GM15510 (cell line): ENCODE results near the gene TRMT112.

Source experiments
- POLR2A ChIP-seq: IDR thresholded peaks from 3 replicates; pipeline ENCODE4 v1.6.1; 2011; ENCODE audit warnings: borderline replicate concordance; ENCODE audit not compliant: insufficient read length; ENCODE audit errors: extremely low read depth

TRMT112 gene

DNA sequence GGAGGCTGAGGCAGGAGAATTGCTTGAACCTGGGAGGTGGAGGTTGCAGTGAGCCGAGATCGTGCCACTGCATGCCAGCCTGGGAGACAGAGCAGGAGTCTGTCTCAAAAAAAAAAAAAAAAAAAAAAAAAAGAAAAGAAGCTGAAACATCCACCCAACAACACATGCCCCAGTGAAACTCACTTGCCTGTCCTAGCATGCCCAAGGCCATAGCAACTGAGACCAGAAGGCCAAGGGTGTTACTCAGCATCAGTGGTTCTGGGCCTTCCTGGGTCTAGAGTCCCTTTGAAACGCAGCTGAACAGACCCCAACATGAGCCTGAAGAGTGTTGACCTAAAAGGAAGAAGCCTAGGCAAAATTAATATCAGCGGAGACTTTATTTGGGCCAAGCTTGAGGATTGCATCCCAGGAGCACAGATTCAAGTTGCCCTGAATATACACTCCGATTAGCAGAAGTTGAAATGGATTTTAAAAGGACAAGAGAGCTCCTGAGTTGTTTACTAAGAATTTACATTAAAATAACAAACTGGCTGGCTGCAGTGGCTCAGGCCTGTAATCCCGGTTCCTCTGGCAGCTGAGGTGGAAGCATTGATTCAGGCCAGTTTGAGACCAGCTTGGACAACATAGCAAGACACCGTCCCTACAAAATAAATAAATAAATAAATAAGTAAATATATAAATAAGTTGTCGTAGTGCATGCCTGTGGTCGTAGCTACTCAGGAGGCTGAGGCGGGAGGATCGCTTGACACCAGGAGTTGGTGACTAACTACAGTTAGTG is 7.5 kb upstream of the TRMT112 start:
- TF ChIP-seq POLR2A, result no peak

DNA sequence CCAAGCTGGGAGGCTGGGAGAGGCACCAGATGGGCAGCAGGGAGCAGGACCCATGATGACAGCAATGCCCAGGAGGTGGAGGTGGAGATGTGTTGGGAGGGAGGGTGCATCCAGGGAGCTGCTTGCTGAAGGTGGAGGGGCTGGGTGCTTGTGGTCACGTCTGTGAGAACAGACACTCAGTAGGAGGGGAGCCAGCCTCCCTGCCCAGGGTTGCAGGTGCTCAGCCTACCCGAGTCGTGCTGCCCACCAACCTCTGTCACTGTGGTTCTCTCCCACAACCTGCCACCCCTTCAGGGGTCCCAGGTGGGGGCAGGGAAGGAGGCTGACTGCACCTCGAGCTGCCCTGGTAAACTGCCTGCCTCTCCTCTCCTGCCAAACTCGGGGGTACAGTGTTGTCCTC is 6.0 kb upstream of the TRMT112 start:
- no peak for TF ChIP-seq POLR2A

DNA sequence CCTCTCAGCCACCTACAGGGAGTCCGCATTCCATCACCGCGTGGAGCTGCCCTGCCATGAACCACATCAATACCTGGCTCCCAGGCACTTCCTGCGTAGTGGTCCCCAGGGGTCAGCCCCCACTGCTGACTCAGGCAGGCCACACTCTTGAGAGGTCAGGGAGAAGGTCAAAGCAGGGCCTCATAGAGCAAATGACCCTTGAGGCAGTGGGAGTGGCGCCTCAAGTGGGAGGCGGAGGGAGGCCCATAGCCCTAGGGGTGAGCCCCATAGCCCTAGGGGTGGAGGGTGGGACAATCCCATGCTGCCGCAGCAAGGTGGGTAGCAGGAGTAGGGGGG is 5.5 kb upstream of the TRMT112 start:
- TF ChIP-seq POLR2A, result no peak

DNA sequence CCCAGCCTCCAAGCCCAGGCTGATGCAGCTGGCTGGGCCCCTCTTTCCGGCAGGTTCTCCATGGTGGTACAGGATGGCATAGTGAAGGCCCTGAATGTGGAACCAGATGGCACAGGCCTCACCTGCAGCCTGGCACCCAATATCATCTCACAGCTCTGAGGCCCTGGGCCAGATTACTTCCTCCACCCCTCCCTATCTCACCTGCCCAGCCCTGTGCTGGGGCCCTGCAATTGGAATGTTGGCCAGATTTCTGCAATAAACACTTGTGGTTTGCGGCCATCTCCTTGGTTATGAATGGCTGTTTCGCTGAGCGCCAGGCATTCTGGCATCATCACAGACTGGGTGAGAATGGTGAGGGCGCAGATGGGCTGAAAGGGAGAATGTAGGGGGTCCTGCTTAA is 4.2 kb upstream of the TRMT112 start:
- TF ChIP-seq POLR2A, result no peak

DNA sequence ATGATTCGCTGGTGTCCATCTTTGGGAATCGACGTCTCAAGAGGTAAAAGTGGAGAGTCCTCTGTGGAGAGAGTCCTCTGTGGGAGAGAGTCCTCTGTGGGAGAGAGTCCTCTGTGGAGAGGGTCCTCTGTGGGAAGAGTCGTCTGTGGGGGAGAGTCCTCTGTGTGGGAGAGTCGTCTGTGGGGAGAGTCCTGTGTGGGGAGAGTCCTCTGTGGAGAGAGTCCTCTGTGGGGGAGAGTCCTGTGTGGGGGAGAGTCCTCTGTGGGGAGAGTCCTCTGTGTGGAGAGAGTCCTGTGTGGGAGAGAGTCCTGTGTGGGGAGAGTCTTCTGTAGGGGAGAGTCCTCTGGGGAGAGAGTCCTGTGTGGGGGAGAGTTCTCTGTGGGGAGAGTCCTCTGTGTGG is 3.7 kb upstream of the TRMT112 start:
- no peak for TF ChIP-seq POLR2A

DNA sequence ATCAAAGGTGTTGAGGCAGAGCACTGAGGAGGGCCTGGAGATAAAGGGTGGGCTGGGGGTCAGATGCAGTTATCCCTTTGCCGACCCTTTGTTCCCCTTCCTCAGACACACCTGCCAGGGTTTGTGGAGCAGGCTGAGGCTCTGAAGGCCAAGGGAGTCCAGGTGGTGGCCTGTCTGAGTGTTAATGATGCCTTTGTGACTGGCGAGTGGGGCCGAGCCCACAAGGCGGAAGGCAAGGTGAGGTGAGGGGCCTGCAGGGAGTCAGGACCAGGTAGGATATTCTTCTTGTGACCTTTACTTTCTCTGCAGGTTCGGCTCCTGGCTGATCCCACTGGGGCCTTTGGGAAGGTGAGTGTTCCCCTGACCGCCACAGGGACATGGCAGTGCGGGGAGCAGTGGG is 3.2 kb upstream of the TRMT112 start:
- no peak for TF ChIP-seq POLR2A

DNA sequence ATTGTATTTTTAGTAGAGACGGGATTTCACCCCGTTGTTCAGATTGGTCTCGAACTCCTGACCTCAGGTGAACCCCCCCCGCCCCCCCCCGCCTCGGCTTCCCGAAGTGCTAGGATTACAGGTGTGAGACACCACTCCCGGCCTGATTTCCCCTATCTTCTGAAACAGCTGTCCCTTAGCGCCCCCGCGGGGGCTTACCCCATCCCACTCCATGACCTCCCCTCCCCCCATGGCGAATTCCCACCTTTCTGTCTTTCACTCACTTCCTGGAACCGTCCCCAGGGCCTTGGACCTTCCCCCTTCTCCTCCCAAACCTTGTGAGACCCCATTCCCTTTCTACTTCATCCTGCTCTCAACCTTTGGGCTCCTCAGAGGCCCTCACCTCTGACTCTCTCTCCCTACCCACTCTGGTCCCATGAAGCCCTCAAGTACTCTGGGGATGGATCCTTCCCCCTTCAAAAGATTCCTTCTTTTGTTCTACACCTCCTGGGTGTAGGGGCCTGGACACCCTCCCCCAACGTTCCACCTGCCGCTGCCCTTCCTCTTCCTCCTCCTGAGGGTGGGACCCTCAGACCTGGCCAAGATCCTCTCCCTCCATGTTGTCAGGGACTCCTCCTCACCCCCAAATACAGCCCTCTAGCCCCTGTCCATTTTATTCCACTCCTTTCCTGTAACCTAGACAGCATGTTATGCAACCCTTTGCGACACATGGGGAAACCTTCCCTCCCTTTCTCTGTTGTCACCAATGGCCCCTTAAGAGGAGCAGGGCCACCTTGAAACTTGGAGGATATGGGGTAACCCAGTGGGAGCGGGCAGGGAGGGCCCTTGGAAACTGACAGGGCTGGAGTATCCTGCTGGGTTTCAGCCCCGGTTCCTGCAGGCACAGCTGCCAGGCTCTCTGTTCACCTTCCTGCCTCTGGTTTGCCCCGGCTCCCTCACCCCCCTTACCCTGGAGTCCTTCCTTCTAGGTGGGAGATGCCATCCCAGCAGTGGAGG is 1.7 kb upstream of the TRMT112 start:
- no peak for TF ChIP-seq POLR2A

DNA sequence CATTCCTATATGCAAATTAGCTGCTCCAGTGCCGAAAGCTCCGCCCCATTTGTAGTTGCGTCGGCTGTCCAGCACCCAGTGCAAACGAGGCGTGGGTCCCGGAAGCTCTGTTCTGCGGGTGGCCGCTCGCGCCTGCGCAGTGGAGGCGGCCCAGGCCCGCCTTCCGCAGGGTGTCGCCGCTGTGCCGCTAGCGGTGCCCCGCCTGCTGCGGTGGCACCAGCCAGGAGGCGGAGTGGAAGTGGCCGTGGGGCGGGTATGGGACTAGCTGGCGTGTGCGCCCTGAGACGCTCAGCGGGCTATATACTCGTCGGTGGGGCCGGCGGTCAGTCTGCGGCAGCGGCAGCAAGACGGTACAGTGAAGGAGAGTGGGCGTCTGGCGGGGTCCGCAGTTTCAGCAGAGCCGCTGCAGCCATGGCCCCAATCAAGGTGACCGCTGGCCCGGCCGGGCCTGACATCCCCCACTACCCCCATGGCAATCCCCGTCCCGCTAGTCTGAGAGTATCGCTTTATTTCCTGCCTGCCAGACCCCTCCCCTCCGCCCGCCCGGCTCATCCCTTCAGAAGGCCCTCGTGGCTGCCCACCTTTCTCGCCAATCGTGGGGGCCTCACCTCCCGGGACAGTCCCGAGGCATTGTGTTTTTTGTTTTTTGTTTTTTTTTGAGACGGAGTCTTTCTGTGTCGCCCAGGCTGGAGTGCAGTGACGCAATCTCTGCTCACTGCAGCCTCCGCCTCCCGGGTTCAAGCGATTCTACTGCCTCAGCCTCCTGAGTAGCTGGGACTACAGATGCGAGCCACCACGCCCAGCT is 804 bp upstream of the TRMT112 start, which contains the start of gene PRDX5:
TSS of gene PRDX5 (plus strand) at position 161 of the 805 bp plus-strand sequence. CDS start at position 256, 95 bp downstream.
- peak; percentile 79 for TF ChIP-seq POLR2A

DNA sequence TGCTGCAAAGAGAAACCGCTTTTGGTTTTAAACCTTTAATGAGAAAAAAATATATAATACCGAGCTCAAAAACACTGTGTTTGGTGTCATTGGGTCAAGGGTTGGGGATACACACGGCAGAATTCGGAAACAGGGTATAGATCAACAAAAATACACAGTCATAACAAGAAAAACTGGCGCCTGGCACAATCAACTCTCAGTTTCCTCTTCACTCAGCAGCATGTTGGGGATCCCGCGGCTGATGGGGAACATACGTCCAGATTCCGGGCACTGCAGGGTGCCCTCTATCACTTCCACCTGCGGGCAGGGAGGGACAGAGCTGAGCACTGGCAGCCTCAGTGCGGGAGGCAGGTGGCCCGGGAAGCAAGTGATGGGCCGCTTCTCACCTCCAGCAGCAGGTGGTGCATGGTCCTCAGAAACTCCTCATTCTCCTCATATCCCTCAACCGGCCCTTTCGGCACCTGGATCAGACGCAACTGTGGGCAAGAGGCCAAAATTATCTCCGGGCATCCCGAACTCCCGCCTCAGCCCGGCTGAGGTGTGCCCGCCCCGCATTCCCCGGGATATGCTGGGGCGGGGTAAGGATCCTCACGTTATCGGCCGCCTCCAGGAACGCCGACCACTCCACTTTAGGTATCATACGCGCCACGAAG is 561 bp downstream of the TRMT112 start:
- no peak for TF ChIP-seq POLR2A

DNA sequence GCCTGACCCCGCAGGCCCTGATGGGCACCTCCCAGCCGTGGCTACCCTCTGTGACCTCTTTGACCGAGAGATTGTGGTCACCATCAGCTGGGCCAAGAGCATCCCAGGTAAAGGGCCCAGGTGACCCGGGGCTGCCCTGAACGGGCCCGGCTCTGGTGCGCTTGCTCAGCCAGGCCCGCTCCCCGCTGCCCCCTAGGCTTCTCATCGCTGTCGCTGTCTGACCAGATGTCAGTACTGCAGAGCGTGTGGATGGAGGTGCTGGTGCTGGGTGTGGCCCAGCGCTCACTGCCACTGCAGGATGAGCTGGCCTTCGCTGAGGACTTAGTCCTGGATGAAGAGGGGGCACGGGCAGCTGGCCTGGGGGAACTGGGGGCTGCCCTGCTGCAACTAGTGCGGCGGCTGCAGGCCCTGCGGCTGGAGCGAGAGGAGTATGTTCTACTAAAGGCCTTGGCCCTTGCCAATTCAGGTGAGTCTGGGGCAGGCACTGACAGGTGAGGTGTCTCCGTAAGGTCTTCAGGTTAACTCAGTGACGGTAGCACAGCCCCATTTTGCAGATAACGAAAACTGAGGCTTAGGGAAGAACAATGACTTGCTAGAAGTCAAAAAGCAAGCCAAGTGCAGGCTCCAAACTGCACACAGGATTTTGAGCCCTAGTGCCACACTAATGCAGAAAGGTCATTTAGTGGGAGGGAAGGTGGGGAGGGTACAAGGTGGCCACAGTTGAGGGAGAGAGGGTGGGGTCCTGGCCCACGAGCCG is 2.4 kb downstream of the TRMT112 start:
- TF ChIP-seq POLR2A, result no peak

DNA sequence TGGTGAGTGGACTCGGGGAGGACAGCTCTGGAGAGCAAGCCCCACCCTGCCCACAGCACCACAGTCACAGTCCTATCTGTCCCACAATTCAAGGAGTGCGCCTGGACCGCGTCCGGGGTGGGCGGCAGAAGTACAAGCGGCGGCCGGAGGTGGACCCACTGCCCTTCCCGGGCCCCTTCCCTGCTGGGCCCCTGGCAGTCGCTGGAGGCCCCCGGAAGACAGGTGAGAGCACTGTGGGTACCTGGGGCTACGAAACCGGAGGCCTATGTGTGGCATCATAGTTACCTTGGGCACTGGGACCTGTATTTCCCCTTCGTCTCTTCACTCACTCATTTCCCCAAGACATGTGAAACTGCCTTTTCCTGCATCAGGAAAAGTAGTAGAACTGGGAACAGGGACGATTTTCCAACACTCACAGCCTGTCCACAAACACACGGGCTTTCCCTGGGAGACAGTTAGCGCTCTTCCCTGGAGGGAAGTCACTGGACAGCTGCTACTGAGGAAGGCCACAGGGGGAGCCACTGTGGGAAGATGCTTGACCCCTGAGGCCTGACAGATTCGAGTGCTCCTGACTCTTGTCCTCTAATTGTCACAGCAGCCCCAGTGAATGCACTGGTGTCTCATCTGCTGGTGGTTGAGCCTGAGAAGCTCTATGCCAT is 3.1 kb downstream of the TRMT112 start:
- no peak for TF ChIP-seq POLR2A

DNA sequence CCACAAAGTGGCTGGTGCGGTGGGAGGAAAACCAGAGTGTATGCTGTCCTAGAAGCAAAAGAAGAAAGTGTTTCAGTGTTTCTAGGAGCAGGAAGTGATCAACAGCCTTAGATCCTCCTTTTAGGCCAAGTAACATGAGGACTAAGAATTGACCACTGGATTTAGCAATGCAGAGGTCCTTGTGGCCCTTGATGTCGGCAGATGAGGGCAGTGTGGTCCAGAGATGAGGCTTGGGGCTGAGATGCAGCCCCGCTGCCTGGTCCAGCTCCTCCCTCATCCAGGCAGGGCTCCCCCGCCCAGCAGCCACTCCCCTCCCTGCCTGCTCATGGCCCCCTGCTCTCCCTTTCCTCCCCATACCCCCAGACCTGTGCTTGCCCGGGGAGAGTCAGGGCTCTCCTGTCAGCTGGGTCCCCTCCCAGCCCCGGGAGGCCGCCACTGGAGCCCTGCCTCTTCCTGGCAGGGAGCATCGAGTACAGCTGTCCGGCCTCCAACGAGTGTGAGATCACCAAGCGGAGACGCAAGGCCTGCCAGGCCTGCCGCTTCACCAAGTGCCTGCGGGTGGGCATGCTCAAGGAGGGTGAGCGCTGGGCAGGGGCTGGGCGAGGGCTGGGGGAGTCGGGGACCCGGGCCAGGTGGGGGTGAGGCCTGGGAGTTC is 3.7 kb downstream of the TRMT112 start:
- no peak for TF ChIP-seq POLR2A

DNA sequence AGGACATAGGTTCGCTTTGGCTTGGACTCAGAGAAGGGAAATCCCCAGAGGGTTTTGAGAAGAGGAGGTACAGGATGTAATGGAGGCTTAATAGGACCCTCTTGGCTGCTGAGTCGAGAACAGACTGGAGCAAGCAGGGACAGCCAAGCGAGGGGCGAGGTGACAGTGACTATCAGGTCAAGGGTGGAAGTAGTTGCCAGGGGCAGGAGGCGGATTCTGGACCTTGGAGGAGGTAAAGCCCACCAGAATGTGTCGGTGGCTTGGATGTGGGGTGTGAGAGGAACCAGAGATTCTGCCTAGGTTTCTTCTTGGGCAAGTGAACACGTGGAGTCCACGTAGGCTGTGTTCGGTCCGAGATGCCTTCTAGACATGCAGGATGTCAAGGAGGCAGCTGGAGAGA is 4.4 kb downstream of the TRMT112 start:
- no peak for TF ChIP-seq POLR2A
